Fibroblast of lung (primary cell): ENCODE measurements around the gene NSMCE4A. TPM values are rescaled to one million over a fixed set of nuclear protein-coding genes. Genes with fewer than 3 reads are reported as not detected.

Experiments
- DNase-seq, 2 donors: peaks; one replicate each; pipeline versions ENCODE4 v3.0.0 to v3.0.0-alpha.2; 2010; ENCODE audit warnings: low read depth in 2 of 2
- H2AFZ ChIP-seq: 2 replicates; pipeline ENCODE4 v1.5.1; 2012; ENCODE audit warnings: low read length, control low read depth, inconsistent platforms
- H3K27ac ChIP-seq: 2 replicates; pipeline ENCODE4 v1.5.1; 2011; ENCODE audit warnings: low read length, control low read depth; ENCODE audit not compliant: insufficient read depth
- H3K27me3 ChIP-seq: 2 replicates; pipeline ENCODE4 v1.5.1; 2011; ENCODE audit warnings: mild to moderate bottlenecking, low read length; ENCODE audit not compliant: control insufficient read depth, insufficient read depth
- H3K36me3 ChIP-seq: 2 replicates; pipeline ENCODE4 v1.5.1; 2011; ENCODE audit warnings: low read length; ENCODE audit not compliant: control insufficient read depth, insufficient read depth
- H3K4me1 ChIP-seq: 2 replicates; pipeline ENCODE4 v1.5.1; 2011; ENCODE audit warnings: low read length; ENCODE audit not compliant: control insufficient read depth, insufficient read depth; ENCODE audit errors: extremely low read depth
- H3K4me2 ChIP-seq: 2 replicates; pipeline ENCODE4 v1.5.1; 2011; ENCODE audit warnings: low read length, control low read depth; ENCODE audit not compliant: insufficient read depth; ENCODE audit errors: extremely low read depth
- H3K4me3 ChIP-seq, 4 experiments: fragments of 200-600 bp in 1 of 4; sonication (generic) in 1 of 4; replicated peaks in 1 of 4; 2 replicates each; pipeline ENCODE4 v1.5.1; 2011 to 2016; ENCODE audit warnings: low read length in 4 of 4, low read depth in 3 of 4, mild to moderate bottlenecking in 3 of 4, control low read depth in 2 of 4, inconsistent platforms in 1 of 4, mixed read lengths in 1 of 4; ENCODE audit not compliant: insufficient read depth in 1 of 4; ENCODE audit errors: control extremely low read depth in 1 of 4
- H3K79me2 ChIP-seq: 2 replicates; pipeline ENCODE4 v1.5.1; 2012; ENCODE audit warnings: mild to moderate bottlenecking, low read length, inconsistent platforms; ENCODE audit not compliant: control insufficient read depth, insufficient read depth
- H3K9ac ChIP-seq: 2 replicates; pipeline ENCODE4 v1.5.1; 2011; ENCODE audit warnings: mild to moderate bottlenecking, low read length, control low read depth; ENCODE audit not compliant: insufficient read depth
- H3K9me3 ChIP-seq: 2 replicates; pipeline ENCODE4 v1.5.1; 2012; ENCODE audit warnings: low read depth, low read length; ENCODE audit not compliant: control insufficient read depth, insufficient read depth
- H4K20me1 ChIP-seq: 2 replicates; pipeline ENCODE4 v1.5.1; 2011; ENCODE audit warnings: low read length; ENCODE audit not compliant: control insufficient read depth, insufficient read depth; ENCODE audit errors: extremely low read depth
- EZH2 ChIP-seq: IDR thresholded peaks from 2 replicates; pipeline ENCODE4 v1.5.1; 2012; ENCODE audit warnings: low read length, control low read depth, mild to moderate bottlenecking; ENCODE audit errors: missing control alignments
- polyA plus RNA-seq, 2 donors: library from polyadenylated mRNA; depleted of rRNA in 1 of 2; stranded (reverse) in 1 of 2; unstranded in 1 of 2; fragments of >200 nt; gene quantifications; 2 replicates each; pipeline ENCODE4 v1.2.1, GENCODE V29; 2011 to 2012; ENCODE audit warnings: missing spikeins in 1 of 2
- total RNA-seq: library from RNA; depleted of rRNA; stranded (reverse); fragments of >200 nt; gene quantifications from 2 replicates; pipeline ENCODE4 v1.2.1, GENCODE V29; 2014
- TF ChIP-seq, protein P1 (sequence below), 2 donors: IDR thresholded peaks in 1 of 2; conservative IDR thresholded peaks in 1 of 2; 1 replicate in 1 of 2; 2 replicates in 1 of 2; pipeline ENCODE4 v1.5.1; 2011 to 2012; ENCODE audit warnings: low read length in 2 of 2, control low read depth in 1 of 2, inconsistent platforms in 1 of 2, low read depth in 1 of 2, mild to moderate bottlenecking in 1 of 2

Gene NSMCE4A
- total and polyA plus RNA-seq, 2 donors (not counting 1 experiment from before 2014, with no cell fraction given), result 13.2 to 26.3 TPM

DNA sequence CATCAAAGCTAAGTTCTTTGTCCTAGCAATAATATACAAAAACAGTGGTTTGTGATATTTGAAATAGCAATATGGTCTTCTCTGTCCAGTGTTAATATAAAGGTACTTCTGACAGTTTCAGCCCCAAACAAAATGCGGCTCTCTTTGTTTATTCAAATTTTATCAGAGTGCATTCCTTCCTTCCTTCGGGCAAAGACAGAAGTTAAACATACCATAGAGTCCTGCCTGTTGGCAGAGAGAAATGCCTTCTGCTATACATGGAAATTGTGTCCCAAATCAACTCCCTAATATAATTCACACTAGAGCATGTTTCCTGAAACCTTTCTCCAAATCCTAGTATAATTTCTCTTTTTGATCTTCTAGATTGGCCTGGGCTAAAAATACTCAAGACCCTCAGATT is 26.0 kb downstream of the NSMCE4A start:
- Histone ChIP-seq H3K4me3 (no peak overlapping the region), H3K9me3 (no peaks in the 10 kb centered on the region), H2AFZ (no peak overlapping the region), H4K20me1 (no peaks in the 10 kb centered on the region), H3K79me2 (no peaks in the 10 kb centered on the region), H3K4me2 (no peak overlapping the region), H3K27ac (no peak overlapping the region), H3K9ac (no peak overlapping the region), H3K36me3 (no peaks in the 10 kb centered on the region), H3K4me1 (no peaks in the 10 kb centered on the region), H3K27me3 (no peaks in the 10 kb centered on the region)
- DNase-seq, result no peak
- TF ChIP-seq, protein P1, sequence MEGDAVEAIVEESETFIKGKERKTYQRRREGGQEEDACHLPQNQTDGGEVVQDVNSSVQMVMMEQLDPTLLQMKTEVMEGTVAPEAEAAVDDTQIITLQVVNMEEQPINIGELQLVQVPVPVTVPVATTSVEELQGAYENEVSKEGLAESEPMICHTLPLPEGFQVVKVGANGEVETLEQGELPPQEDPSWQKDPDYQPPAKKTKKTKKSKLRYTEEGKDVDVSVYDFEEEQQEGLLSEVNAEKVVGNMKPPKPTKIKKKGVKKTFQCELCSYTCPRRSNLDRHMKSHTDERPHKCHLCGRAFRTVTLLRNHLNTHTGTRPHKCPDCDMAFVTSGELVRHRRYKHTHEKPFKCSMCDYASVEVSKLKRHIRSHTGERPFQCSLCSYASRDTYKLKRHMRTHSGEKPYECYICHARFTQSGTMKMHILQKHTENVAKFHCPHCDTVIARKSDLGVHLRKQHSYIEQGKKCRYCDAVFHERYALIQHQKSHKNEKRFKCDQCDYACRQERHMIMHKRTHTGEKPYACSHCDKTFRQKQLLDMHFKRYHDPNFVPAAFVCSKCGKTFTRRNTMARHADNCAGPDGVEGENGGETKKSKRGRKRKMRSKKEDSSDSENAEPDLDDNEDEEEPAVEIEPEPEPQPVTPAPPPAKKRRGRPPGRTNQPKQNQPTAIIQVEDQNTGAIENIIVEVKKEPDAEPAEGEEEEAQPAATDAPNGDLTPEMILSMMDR (conservative IDR thresholded peaks at IDR 0.05 in 1 of 2, IDR thresholded peaks at IDR 0.05 in 1 of 2; ENCODE audit: low read depth in 1 of 2, low read length in 2 of 2), result no peak
- no peak for TF ChIP-seq EZH2

DNA sequence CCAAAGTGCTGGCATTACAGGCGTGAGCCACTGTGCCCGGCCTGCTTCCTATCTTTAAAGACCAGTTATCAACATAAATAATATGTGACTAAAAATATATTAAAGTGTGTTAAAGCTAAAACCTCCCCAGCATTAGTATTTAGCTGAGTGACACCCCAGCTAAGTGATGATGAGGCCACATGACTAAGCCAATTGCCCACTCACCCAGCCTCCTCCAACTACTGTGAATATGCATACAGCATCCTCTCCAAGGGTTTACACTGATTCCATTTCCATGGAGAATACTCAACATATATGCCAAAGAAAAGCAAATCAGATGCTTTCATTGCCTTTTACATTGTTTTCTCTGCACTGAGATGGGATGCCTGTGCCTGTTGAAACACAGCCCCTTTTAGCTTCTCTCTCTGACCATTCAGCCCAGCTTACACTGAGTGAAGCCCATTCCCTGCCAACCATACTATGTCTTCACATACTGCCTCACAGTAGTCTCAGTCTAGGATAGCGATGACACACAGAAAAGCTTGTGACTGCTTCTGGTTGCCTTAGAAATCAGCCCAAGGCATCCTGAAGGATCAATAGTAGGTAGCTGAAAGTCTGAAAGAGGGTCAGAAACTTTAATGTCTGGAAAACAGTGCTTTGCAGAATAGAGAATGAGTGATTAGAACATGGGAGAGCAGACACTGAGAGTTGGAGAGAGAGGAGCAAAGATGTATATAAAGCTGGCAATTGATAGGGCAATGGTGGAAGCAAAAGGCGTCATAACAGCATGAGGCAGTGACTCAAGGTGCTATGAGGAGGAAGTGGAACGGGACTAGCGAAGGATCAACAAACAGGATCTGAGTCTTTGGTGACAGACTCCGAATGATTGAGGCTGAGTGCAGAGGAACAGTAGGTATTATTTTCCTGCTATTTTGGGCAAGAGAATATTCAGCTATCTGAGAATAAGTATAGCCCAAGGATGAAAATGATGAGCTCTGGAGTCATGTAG is 27.4 kb downstream of the NSMCE4A start:
- H3K27me3 ChIP-seq, result no peaks in the 10 kb centered on the region
- H2AFZ ChIP-seq, result no peak overlapping the region
- TF ChIP-seq, protein P1 (conservative IDR thresholded peaks at IDR 0.05 in 1 of 2, IDR thresholded peaks at IDR 0.05 in 1 of 2; ENCODE audit: low read depth in 1 of 2, low read length in 2 of 2), result no peak
- TF ChIP-seq EZH2, result no peak
- no peaks in the 10 kb centered on the region for H4K20me1 ChIP-seq
- H3K4me2 ChIP-seq, result no peak overlapping the region
- H3K4me1 ChIP-seq, result peaks cover 6% of the 10 kb centered on the region
- H3K27ac ChIP-seq, result no peak overlapping the region
- no peak for DNase-seq
- H3K4me3 ChIP-seq, result no peak overlapping the region
- no peak overlapping the region for H3K9ac ChIP-seq
- H3K9me3 ChIP-seq, result no peaks in the 10 kb centered on the region
- H3K79me2 ChIP-seq, result no peaks in the 10 kb centered on the region
- H3K36me3 ChIP-seq, result no peaks in the 10 kb centered on the region

DNA sequence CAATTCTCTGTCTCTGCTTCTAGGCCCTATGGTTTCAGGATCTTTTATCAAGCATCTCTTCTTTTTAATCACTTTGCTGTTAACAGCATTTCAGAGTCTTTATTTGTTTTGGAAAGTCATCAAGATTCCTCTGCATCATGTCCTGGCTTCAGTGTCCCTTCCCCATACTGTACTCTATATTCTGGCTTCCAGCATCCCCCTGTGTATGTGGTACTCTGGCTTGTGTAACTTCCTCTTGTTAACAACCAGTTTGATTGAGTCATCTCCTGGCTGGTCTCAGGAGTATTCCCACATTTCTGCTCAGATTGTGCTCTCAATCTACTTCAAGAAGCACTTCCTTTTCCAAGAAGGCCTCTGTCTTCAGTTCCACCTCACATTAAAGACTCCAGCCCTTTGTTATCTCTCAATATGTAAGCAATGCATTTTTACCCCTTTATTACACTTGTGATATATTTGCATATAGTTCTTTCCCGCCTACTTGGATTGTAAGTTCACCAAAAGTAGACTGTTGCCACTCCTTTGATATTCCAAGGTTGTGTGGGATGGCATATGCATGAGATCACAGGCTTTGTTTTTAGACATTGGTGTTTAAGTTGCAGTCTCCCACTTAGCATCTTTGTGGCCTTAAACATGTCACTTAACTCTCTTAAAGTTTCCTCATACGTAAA is 32.1 kb downstream of the NSMCE4A start:
- Histone ChIP-seq H4K20me1 (no peaks in the 10 kb centered on the region), H2AFZ (no peak overlapping the region), H3K36me3 (no peaks in the 10 kb centered on the region), H3K4me1 (peaks cover 7% of the 10 kb centered on the region), H3K9me3 (no peaks in the 10 kb centered on the region), H3K27ac (no peak overlapping the region), H3K4me2 (peak overlapping the region; percentile 65), H3K27me3 (no peaks in the 10 kb centered on the region), H3K4me3 (no peak overlapping the region), H3K9ac (no peak overlapping the region), H3K79me2 (no peaks in the 10 kb centered on the region)
- TF ChIP-seq, protein P1 (conservative IDR thresholded peaks at IDR 0.05 in 1 of 2, IDR thresholded peaks at IDR 0.05 in 1 of 2; ENCODE audit: low read depth in 1 of 2, low read length in 2 of 2), result no peak
- no peak for TF ChIP-seq EZH2
- DNase-seq, result peak; percentile 91 to 92
